ENCODE data around the gene PPM1M. TPM values are rescaled to one million over a fixed set of nuclear protein-coding genes. Genes with fewer than 3 reads are reported as not detected.

The PPM1M gene
- total and polyA plus RNA-seq, 4 donors, result 18.2 to 53.6 (median 35.0) TPM

DNA sequence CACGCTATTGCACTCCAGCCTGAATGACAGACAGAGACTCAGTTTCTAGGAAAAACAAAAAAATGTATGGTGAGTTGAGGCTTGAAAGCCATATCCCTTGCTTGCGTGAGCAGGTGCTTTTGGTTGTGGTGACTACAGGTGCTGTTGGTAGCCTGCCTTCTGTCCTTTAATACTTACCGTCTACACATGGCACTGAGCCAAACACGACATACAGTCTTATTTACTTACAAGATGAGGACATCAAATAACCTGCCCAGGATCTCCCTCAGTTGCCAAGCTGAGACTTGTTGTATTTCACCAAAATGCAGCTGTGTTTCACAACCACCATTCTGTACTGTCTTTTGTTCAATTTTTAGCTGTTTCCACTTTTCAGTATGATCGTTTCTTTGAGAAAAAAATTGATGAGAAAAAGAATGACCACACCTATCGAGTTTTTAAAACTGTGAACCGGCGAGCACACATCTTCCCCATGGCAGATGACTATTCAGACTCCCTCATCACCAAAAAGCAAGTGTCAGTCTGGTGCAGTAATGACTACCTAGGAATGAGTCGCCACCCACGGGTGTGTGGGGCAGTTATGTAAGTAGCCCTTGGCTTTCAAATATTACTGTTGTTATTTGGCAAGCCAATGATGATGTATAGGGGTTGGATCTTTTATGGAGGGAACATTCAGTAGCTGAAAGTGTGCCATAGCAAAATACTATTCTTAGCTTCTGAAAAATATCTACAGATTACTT, 41.1 kb upstream of the PPM1M start:
- 54 to 67% methylated on average over 10 of the region's 10 CpGs for WGBS, 2 donors
- Histone ChIP-seq H3K36me3 (ENCODE audit: control insufficient read depth in 4 of 4, insufficient read depth in 4 of 4, low read length in 4 of 4) (peaks cover 43 to 68% (median 55%) of the 10 kb centered on the region in 4 donors), H3K9ac (ENCODE audit: insufficient read depth in 1 of 2, low read length in 2 of 2) (no peak overlapping the region), H3K9me3 (ENCODE audit: control insufficient read depth in 4 of 4, insufficient read depth in 3 of 4, low read length in 3 of 4) (no peaks in the 10 kb centered on the region), H3K27me3 (ENCODE audit: control insufficient read depth in 3 of 3, insufficient read depth in 3 of 3, low read length in 2 of 3) (no peaks in the 10 kb centered on the region), H3K4me1 (ENCODE audit: control insufficient read depth in 5 of 5, insufficient read depth in 5 of 5, low read length in 5 of 5) (peaks cover 0 to 9% (median 2%) of the 10 kb centered on the region in 5 donors), H3K4me3 (no peak overlapping the region), H3K27ac (ENCODE audit: low read depth in 1 of 2, low read length in 1 of 2) (peak overlapping the region in 1 of 2 donors; percentile 4)
- DNase-seq, result no peak
- TF ChIP-seq CTCF (IDR thresholded peaks at IDR 0.05; ENCODE audit: control extremely low read depth, extremely low read depth), result no peak
- no peak for ATAC-seq (ENCODE audit: insufficient read depth, low FRiP score)

DNA sequence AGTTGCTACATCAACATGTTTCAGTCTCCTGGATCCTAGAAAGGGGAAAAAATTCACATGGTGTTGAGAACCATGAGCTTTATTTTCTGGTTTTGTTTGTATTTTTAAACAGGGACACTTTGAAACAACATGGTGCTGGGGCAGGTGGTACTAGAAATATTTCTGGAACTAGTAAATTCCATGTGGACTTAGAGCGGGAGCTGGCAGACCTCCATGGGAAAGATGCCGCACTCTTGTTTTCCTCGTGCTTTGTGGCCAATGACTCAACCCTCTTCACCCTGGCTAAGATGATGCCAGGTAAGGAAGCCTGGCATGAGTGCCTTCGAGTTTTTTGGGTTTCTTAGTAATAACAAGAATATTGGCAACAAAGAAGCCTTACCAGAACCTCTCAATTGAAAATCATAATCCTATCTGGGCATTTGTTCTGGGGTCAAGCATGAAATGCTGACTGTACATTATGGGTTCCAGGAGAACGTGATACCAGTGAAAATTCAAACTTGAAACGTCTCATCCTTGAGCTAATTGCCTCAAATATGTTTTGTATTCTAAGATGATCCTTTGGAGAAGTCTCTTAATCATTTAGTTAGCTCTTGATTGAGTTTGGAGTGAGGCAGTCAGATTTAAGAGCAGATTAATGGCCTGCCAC, 39.7 kb upstream of the PPM1M start:
- Histone ChIP-seq H3K9me3 (ENCODE audit: control insufficient read depth in 4 of 4, insufficient read depth in 3 of 4, low read length in 3 of 4) (no peaks in the 10 kb centered on the region), H3K27me3 (ENCODE audit: control insufficient read depth in 3 of 3, insufficient read depth in 3 of 3, low read length in 2 of 3) (no peaks in the 10 kb centered on the region), H3K27ac (ENCODE audit: low read depth in 1 of 2, low read length in 1 of 2) (no peak overlapping the region), H3K36me3 (ENCODE audit: control insufficient read depth in 4 of 4, insufficient read depth in 4 of 4, low read length in 4 of 4) (peaks cover 47 to 75% (median 61%) of the 10 kb centered on the region in 4 donors), H3K9ac (ENCODE audit: insufficient read depth in 1 of 2, low read length in 2 of 2) (no peak overlapping the region), H3K4me1 (ENCODE audit: control insufficient read depth in 5 of 5, insufficient read depth in 5 of 5, low read length in 5 of 5) (peaks cover 0 to 9% (median 0%) of the 10 kb centered on the region in 5 donors), H3K4me3 (no peak overlapping the region)
- ATAC-seq (ENCODE audit: insufficient read depth, low FRiP score) (no peak), DNase-seq (no peak)
- TF ChIP-seq CTCF (IDR thresholded peaks at IDR 0.05; ENCODE audit: control extremely low read depth, extremely low read depth), result no peak
- WGBS, 2 donors, result 70 to 89% methylated on average over 6 of the region's 6 CpGs

DNA sequence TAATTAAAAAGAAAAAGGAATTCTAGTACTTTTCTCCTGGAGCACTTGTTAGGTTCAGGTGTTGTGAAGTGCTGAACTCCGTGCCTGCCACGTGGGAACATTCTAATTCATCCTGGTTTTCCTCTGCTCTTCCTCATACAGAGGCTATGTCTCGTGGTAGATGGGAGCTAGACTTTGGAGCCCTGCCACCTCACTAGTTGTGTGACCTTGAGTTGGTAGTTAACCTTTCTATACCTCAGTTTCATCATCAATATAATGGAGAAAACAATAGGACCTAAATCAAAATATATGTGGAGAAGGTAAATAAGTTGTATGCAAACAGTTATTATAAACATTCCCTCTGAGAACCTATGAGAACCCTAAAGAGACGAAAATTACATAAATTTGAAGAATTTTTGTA, 37.0 kb upstream of the PPM1M start:
- no peaks in the 10 kb centered on the region for H3K27me3 ChIP-seq (ENCODE audit: control insufficient read depth in 3 of 3, insufficient read depth in 3 of 3, low read length in 2 of 3)
- H3K4me3 ChIP-seq, result no peak overlapping the region
- H3K27ac ChIP-seq (ENCODE audit: low read depth in 1 of 2, low read length in 1 of 2), result no peak overlapping the region
- no peak overlapping the region for H3K9ac ChIP-seq (ENCODE audit: insufficient read depth in 1 of 2, low read length in 2 of 2)
- TF ChIP-seq CTCF (IDR thresholded peaks at IDR 0.05; ENCODE audit: control extremely low read depth, extremely low read depth), result no peak
- ATAC-seq (ENCODE audit: insufficient read depth, low FRiP score) (no peak), DNase-seq (no peak)
- 92 to 96% methylated on average over 4 of the region's 4 CpGs for WGBS, 2 donors
- no peaks in the 10 kb centered on the region for H3K9me3 ChIP-seq (ENCODE audit: control insufficient read depth in 4 of 4, insufficient read depth in 3 of 4, low read length in 3 of 4)
- H3K36me3 ChIP-seq (ENCODE audit: control insufficient read depth in 4 of 4, insufficient read depth in 4 of 4, low read length in 4 of 4), result peaks cover 48 to 82% (median 69%) of the 10 kb centered on the region in 4 donors
- H3K4me1 ChIP-seq (ENCODE audit: control insufficient read depth in 5 of 5, insufficient read depth in 5 of 5, low read length in 5 of 5), result peaks cover 0 to 10% (median 0%) of the 10 kb centered on the region in 5 donors
